Islet precursor cell (in vitro differentiated cells): ENCODE measurements around the gene CASKIN1.

Experiments
- DNase-seq: peaks from one replicate; pipeline ENCODE4 v3.0.0-alpha.2; 2018

CASKIN1 gene

DNA sequence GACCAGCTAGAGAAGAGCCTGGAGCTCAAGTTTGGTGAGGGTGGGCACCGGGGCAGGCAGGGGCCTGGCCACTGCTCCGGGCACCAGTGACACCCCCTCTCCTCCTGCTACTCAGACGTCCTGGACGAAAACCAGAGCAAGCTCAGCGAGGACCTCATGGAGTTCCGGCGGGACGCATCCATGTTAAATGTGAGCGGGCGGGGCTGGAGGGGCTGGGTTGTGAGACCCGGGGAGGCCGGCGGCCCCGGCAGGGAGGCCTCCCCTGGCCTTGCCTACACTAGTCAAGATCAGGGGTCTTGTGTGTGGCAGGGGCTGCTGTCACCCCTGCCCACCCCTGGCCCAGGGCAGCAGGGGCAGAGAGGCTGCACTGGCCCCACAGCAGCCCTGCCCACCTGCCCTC is 23.0 kb downstream of the CASKIN1 start:
- no peak for DNase-seq

GRCh38 chr16:2172688-2173335 is 23.6 kb downstream of the CASKIN1 start:
- no peak for DNase-seq

GRCh38 chr16:2171601-2172178 is 24.7 kb downstream of the CASKIN1 start:
- DNase-seq: no peak

GRCh38 chr16:2170587-2171435 is 25.6 kb downstream of the CASKIN1 start:
- DNase-seq: no peak

DNA sequence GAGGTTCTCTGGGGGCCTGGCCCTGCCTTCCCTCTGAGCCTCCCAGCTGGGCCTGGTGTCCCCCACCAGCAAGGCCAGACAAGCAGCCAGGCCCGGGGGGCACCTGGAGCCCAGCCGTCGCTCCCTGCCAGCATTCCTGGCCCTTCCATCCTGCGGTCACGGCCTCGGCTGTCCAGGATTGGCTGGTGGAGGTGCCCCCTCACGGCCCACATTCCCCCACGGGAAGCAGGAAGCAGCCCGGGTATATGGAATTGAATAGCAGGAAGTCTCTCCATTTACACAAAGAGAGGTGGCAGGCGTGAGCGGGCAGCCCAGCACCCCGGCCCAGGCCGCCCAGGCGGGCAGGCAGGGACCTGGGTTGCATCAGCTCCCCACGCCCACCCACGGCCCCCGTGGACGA is 26.3 kb downstream of the CASKIN1 start:
- no peak for DNase-seq

DNA sequence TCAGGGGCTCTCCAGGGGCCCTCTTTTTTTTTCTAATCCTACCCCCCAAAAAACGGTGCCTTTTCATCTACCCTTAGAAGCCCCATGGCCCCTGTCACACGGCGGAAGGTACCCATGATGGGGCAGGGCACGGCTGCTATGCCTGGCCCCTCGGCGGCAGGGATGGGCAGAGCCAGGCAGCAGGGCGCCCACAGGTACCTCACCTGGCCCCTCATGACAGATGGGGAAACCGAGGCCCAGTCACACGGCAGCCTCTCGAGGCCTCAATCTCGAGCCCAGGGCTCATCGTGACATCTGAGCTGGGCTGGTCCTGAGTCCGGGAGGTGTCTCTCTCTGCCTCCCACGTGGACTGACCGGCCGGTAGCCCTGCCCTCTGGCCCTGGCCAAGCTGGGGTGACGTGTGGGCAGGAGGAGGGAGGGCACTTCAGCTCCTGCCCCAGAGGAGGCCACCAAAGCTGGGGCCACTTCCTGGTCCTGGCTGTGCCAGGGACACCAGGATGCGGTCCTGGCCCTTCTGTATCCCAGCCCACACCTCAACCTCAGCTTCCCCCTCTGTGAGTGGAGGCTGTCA is 29.3 kb downstream of the CASKIN1 start:
- DNase-seq: no peak

DNA sequence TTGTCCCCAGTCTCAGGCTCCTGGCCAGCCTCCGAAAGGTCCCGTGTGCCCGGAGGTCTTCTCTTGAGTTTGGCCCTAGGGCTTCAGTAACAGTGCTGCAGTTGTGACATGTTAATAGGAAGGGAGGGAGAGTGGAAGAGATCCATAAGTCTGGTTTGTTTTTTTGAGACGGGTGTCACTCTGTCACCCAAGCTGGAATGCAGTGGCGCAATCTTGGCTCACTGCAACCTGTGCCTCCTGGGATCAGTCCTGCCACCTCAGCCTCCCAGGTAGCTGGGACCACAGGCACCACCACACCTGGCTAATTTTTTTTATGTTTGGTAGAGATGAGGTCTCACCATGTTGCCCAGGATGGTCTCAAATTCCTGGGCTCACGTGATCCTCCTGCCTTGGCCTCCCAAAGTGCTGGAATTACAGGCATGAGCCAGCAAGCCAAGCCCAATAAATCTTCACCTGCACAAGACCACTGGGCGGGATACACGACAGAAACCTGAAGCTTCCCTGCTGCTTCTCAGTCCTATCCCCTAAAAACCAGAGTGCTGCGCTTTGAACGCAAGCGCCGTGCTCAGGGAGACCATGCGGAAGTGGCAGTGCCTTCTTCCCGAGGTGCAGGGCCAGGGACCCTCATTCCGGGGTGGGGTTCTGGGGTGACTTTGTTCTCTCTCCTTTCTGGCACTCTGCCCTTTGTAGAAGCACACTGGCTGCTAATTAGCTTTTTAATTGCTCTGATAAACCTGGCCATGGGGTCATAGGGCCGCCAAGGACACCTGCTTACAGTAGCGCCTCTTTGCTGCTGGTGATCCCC is 29.9 kb downstream of the CASKIN1 start:
- DNase-seq: no peak

DNA sequence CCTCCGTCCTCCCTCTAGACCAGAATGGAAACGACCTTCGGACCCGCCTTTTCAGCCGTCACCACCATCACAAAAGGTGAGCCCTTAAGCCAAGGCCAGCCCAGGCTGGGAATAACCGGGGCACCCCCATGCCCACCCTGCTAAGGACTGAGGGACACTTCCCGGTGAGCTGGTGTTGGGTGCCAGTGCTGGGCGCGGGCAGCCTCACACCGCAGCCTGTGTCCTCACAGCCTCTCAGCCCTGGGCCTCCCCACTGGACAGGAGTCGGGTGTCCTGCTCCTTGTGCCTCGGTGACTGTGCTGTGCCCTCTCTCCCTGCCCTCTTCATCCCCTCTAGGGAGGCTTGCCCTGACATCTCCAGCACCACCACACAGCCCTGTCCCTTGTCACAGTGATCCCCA is 30.5 kb downstream of the CASKIN1 start:
- no peak for DNase-seq

DNA sequence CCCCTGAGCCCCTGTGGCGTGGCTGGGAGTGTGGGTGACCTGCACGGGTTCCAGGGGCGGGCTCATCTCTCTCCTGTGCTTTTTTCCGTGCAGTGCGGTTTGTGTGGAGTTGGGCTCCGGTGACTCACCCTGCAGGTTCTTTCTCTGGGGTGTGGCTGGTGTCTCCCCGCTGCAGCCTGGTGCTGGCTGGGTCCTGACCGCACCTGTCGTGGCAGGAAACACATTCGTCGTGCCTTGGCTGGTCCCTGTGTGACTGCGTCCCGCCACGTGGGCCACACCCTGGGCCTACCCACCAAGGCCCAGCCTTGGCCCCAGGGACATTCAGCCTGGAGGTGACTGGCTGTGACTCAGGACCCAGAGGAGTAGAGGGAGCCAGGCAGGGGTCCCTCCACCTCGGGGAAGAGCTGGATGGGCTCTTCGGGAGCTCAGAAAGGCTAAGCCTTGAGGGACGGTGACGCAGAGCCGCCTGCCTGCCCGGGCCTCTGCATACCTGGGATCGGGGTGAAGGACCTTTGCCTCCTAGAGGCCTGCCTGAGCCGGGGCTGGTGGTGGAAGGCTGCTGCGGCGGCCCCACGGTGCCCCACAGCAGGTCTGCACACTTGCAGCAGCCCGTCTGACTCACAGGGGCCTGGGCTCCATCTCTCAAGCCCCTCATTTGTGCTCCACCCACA is 33.1 kb downstream of the CASKIN1 start:
- DNase-seq: no peak

- DNase-seq: no peak
Measured at GRCh38 chr16:2162676-2163118, 33.7 kb downstream of the CASKIN1 start.

DNA sequence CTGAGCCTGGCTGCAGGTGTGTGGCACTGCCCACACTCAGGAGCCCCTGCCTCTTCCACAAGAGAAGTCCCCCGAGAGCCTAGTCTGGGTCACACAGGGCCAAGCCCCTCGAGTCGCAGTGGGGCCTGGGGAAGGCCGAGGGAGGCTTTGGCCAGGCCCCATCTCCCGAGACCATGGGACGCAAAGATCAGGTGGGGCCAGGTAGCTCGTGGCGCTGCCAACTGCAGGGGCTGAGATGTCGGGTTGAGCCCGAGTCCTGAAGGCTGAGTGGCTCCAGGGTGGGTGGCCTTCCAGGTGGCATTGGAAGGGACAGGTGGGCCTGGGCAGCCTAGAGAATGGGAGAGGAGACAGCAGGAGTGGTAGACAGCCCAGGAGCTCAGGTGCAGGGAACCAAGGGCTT is 34.5 kb downstream of the CASKIN1 start:
- no peak for DNase-seq

DNA sequence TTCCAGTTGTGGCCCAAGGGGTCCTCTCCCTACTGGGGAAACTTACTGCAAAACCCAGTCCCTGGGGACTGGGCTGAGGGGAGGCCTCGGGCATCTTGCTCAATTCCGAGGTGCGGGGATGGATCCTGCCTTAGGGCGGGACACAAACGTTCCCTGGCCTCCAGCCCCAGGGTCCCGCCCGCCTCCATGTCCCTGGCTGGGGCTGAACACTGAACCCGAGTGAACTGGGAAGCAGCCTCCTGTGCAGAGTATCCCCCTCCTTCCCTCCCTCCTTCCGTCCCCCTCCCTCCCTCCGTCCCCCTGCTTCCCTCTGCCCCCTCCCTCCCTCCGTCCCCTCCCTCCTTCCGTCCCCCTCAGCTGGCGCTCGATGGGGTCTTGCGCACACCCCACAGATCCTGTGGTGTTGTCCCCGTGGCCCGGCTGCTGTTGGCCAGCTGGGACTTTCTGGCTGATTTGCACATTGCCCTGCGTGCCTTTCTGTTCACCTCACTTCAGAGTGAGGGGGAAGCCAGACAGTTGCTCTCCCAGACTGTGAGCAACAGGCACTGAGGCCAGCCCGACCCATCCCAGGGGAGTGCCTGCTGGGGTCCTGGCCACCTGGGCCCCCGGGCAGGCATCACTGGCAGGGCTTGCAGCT is 35.4 kb downstream of the CASKIN1 start:
- DNase-seq: no peak

DNA sequence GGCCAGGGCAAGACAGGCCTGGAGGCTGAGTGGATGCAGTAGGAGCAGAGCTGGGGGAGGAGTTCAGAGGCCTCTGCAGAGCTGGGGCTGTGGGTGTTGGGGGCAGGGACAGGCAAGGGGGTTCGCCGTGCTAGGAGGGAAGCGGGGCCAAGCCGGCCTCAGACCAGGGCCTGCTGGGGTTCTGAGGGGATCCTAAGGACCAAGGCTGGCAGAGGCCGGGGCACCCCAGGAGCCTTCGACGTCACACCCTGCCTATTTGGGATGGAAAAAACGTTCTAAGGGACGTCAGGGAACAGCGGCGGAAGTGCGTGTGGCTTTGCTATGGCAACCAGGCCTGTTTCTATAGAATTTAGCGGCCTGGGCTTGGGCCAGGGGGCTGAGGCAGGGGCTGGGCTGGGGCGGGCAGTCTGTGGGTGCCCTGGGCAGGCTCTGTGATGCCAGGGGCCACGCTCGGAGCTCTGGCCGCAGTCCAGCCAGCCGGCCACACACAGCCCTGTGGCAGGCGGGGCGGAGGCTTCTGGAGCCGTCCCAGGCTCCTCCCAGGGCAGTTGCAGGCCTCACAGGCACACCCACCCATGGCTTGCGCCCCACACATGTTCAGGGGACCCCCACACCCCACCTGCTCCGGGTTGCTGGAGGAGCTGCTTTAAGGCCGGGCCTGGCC is 37.1 kb downstream of the CASKIN1 start:
- no peak for DNase-seq

GRCh38 chr16:2158262-2158638 is 38.2 kb downstream of the CASKIN1 start:
- no peak for DNase-seq

DNA sequence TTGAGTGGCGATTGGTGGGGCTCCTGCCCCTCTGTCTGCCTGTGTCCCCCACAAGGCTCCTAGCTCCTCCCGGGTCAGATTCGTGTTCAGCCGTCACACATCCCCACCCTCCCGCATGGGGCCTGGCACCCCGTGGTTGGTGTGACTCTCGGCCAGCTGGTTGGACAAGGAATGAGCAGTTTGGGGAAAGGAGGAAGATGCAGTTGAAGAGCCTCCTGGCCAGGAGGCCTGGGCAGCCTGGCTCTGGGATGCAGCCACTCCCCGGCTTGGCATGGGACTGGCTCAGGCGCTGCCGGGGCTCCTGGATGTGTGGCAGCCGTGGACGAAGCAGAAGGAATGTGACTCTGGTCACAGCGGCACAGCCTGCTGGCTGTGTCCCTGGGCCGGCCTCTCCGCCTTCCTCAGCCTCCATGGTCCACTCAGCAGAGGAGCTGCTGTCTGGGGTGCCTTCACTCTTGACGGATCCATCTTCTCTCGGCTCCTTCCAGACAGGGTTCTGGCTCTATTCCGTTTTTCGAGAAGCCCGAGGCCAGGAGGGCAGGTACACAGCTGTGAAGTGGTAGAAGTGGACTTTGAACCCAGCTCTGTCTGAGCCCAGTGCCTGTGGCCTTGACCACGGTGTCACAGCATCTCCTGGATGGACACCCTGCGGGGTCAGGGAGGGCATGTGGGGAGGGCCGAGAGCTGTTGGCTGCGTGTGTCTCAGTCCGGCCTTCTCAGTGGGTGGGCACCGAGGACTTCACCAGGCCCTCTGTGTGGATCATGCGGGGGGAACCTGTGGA is 38.7 kb downstream of the CASKIN1 start:
- no peak for DNase-seq

- no peak for DNase-seq
Measured at GRCh38 chr16:2156849-2157224, 39.6 kb downstream of the CASKIN1 start.

DNA sequence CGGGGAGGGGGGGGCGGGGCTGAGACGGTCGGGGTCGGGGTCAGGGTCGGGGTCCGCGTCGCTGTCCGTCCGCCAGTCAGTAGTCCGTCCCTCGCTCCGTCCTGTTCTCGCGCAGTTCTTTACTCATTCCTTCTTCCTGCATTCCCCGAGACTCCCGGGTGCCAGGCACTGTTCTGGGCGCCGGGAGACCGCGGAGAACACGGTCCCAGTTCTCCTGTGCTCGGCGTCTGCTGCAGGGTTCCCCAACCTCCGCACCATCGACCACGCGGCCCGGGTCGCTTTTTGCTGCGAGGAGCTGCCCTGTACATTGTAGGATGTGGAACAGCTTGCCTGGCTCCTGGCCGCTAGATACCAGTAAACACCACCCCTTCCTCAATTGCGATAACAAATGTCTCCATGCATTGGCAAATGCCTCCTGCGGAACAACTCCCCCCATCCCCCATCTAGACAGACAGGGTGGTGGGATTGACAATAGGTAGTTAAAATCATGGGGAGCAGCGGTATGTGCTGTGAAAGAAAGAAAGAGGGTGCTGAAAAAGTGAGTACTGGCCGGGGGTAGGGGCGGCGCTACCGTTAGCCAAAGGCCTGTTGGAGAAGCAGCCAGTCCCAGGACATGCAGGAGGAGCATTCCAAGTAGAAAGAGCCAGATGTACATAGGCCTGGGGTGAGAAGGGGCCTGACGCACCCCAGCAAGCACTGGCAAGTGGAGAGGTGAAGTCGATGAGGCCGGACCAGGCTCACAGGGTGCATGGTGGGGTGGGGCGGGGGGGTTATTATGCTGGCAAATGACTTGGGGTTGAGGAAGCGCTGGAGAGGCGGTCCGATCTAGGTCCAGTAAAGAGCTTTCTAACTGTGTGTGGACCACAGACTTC is 40.2 kb downstream of the CASKIN1 start:
- DNase-seq: no peak

GRCh38 chr16:2155091-2155950 is 41.1 kb downstream of the CASKIN1 start, which contains the start of gene TRAF7:
TSS of gene TRAF7 (plus strand) at chr16:2155782. CDS start at chr16:2163921, 8,139 bp downstream.
- DNase-seq: peak; percentile 100
